Upper lobe of left lung (tissue), 4 donors: ENCODE data around the gene TNFAIP8L2.

Experiments
- CTCF ChIP-seq, 6 experiments: fragments of 450-650 bp in 4 of 6; fragments of 200-600 bp in 2 of 6; sonication (generic) in 2 of 6; IDR thresholded peaks; one replicate each; pipeline ENCODE4 v1.5.1; 2016 to 2019; ENCODE audit warnings: antibody characterized with exemption in 6 of 6
- EP300 ChIP-seq, 4 donors: sonication (generic); formaldehyde crosslinking; IDR thresholded peaks; one replicate each; pipeline ENCODE4 v1.5.1; 2017; ENCODE audit warnings: antibody characterized with exemption in 4 of 4, control low read depth in 2 of 4

GRCh38 chr1:151164732-151165280, 8.4 kb downstream of the TNFAIP8L2 start:
- no peak for TF ChIP-seq CTCF (IDR thresholded peaks at IDR 0.05)
- TF ChIP-seq EP300 (IDR thresholded peaks at IDR 0.05) = no peak
